B cell (primary cell): Measurements from ENCODE around the gene AIFM2. TPM values are rescaled to one million over a fixed set of nuclear protein-coding genes. Genes with fewer than 3 reads are reported as not detected.

ENCODE experiments used
- ATAC-seq: fragments of 200-7000 bp; cut with Tn5 transposase; one replicate; pipeline ENCODE4 v1.10.0; 2021; ENCODE audit warnings: low read depth, mild to moderate bottlenecking, moderate number of reproducible peaks, moderate library complexity
- CTCF ChIA-PET: fragments of 350-600 bp; sonication (Branson Sonifier 250); formaldehyde crosslinking; loops from one replicate; lab custom pipeline; 2021; ENCODE audit warnings: antibody characterized with exemption, inconsistent platforms; lab: Charles Lee
- POLR2A ChIA-PET: fragments of 350-600 bp; sonication (Branson Sonifier 250); formaldehyde crosslinking; loops from one replicate; lab custom pipeline; 2021; ENCODE audit warnings: antibody characterized with exemption; lab: Charles Lee
- DNase-seq: peaks from one replicate; pipeline ENCODE4 v3.0.0; 2013
- H2AFZ ChIP-seq: 2 replicates; pipeline ENCODE4 v1.6.1; 2012; ENCODE audit warnings: mild to moderate bottlenecking, low read depth, low read length; ENCODE audit not compliant: insufficient read depth, poor library complexity, severe bottlenecking
- H3K27ac ChIP-seq, 2 donors: 1 replicate in 1 of 2; 2 replicates in 1 of 2; pipeline ENCODE4 v1.5.1; 2012 to 2013; ENCODE audit warnings: low read length in 2 of 2, mild to moderate bottlenecking in 2 of 2, moderate library complexity in 1 of 2
- H3K27me3 ChIP-seq, 4 experiments: fragments of 200-600 bp in 1 of 4; sonication (generic) in 1 of 4; replicated peaks in 1 of 4; 1 replicate in 2 of 4; 2 replicates in 2 of 4; pipeline versions ENCODE4 v1.6.1 to v1.7.0; 2013 to 2016; ENCODE audit warnings: low read length in 3 of 4, mild to moderate bottlenecking in 2 of 4, mixed read lengths in 1 of 4, moderate library complexity in 1 of 4; ENCODE audit not compliant: insufficient read depth in 4 of 4, control insufficient read depth in 3 of 4; ENCODE audit errors: control extremely low read depth in 1 of 4
- H3K36me3 ChIP-seq, 2 experiments: replicated peaks in 1 of 2; 1 replicate in 1 of 2; 2 replicates in 1 of 2; pipeline versions ENCODE4 v1.6.1 to v1.7.1; 2013; ENCODE audit warnings: low read length in 1 of 2; ENCODE audit not compliant: insufficient read depth in 2 of 2, control insufficient read depth in 1 of 2; ENCODE audit errors: control extremely low read depth in 1 of 2, extremely low read depth in 1 of 2
- H3K4me1 ChIP-seq, 2 donors: fragments of 200-600 bp in 1 of 2; sonication (generic) in 1 of 2; 1 replicate in 1 of 2; 2 replicates in 1 of 2; pipeline versions ENCODE4 v1.5.1 to v1.6.1; 2013 to 2017; ENCODE audit warnings: low read length in 2 of 2; ENCODE audit not compliant: control insufficient read depth in 2 of 2, insufficient read depth in 2 of 2
- H3K4me2 ChIP-seq: replicated peaks from 2 replicates; pipeline ENCODE3; 2012; ENCODE audit warnings: mild to moderate bottlenecking, low read depth, low read length; ENCODE audit not compliant: poor library complexity, severe bottlenecking
- H3K4me3 ChIP-seq, 5 experiments: fragments of 200-600 bp in 1 of 5; sonication (generic) in 1 of 5; 1 replicate in 3 of 5; 2 replicates in 2 of 5; pipeline versions ENCODE4 v1.5.1 to v1.7.0; 2011 to 2016; ENCODE audit warnings: low read length in 4 of 5, mild to moderate bottlenecking in 4 of 5, low read depth in 2 of 5, control low read depth in 1 of 5, moderate library complexity in 1 of 5; ENCODE audit not compliant: insufficient read depth in 1 of 5; ENCODE audit errors: control extremely low read depth in 1 of 5, extremely low read depth in 1 of 5
- H3K79me2 ChIP-seq: fragments of 200-600 bp; sonication (generic); one replicate; pipeline ENCODE4 v1.6.0; 2016; ENCODE audit warnings: low read length; ENCODE audit not compliant: control insufficient read depth, insufficient read depth
- H3K9ac ChIP-seq: fragments of 200-600 bp; sonication (generic); 2 replicates; pipeline ENCODE4 v1.6.1; 2017; ENCODE audit warnings: mild to moderate bottlenecking, low read length, moderate library complexity
- H3K9me3 ChIP-seq, 3 donors: one replicate each; pipeline versions ENCODE4 v1.6.1 to v1.7.1; 2013; ENCODE audit warnings: low read length in 2 of 3; ENCODE audit not compliant: control insufficient read depth in 2 of 3, insufficient read depth in 1 of 3; ENCODE audit errors: control extremely low read depth in 1 of 3
- H4K20me1 ChIP-seq: 2 replicates; pipeline ENCODE4 v1.6.0; 2012; ENCODE audit warnings: mild to moderate bottlenecking, low read length; ENCODE audit not compliant: insufficient read depth, control insufficient read depth, poor library complexity, severe bottlenecking
- H3K27ac Mint-ChIP-seq: one replicate; pipeline ENCODE4 v1.8.0; 2021; ENCODE audit warnings: mixed read lengths
- H3K27me3 Mint-ChIP-seq: one replicate; pipeline ENCODE4 v1.8.0; 2021; ENCODE audit warnings: mixed read lengths
- H3K4me1 Mint-ChIP-seq: one replicate; pipeline ENCODE4 v1.8.0; 2021; ENCODE audit warnings: mixed read lengths
- H3K4me3 Mint-ChIP-seq: one replicate; pipeline ENCODE4 v1.8.0; 2021; ENCODE audit warnings: mixed read lengths
- H3K9me3 Mint-ChIP-seq: one replicate; pipeline ENCODE4 v1.8.0; 2022; ENCODE audit warnings: mixed read lengths; ENCODE audit not compliant: insufficient read depth
- EZH2 ChIP-seq: IDR thresholded peaks from 2 replicates; pipeline ENCODE4 v1.6.1; 2012; ENCODE audit warnings: borderline replicate concordance, low read depth, mild to moderate bottlenecking, moderate library complexity, low read length; ENCODE audit not compliant: insufficient read depth, poor library complexity, severe bottlenecking
- WGBS: methylation state at CpG from one replicate; pipeline ENCODE4 v1.1.5; 2013; ENCODE audit warnings: missing lambda C conversion rate; ENCODE audit not compliant: insufficient coverage; 5-methylcytosine and 5-hydroxymethylcytosine counted together
- intact Hi-C: fragments of 100-400 bp; cut with micrococcal nuclease; formaldehyde crosslinking; loops from one replicate; pipeline ENCODE4 v1.10.0; 2022
- polyA plus RNA-seq: library from polyadenylated mRNA; depleted of rRNA; stranded (reverse); fragments of >200 nt; gene quantifications from 2 replicates; pipeline ENCODE4 v1.2.3, GENCODE V29; 2012
- total RNA-seq, 2 donors: library from RNA; stranded (reverse); fragments of 120-200 nt in 1 of 2; gene quantifications; 1 replicate in 1 of 2; 2 replicates in 1 of 2; pipeline versions ENCODE4 v1.2.3 to v1.2.4, GENCODE V29; 2013 to 2022
- TF ChIP-seq, protein P1 (sequence below): fragments of 200-600 bp; IDR thresholded peaks from one replicate; pipeline ENCODE4 v1.8.0; 2022; ENCODE audit warnings: antibody characterized with exemption, mild to moderate bottlenecking

Gene AIFM2
- total and polyA plus RNA-seq, 2 donors (not counting 1 experiment from before 2014, with no cell fraction given): 5.6 to 8.1 TPM

DNA sequence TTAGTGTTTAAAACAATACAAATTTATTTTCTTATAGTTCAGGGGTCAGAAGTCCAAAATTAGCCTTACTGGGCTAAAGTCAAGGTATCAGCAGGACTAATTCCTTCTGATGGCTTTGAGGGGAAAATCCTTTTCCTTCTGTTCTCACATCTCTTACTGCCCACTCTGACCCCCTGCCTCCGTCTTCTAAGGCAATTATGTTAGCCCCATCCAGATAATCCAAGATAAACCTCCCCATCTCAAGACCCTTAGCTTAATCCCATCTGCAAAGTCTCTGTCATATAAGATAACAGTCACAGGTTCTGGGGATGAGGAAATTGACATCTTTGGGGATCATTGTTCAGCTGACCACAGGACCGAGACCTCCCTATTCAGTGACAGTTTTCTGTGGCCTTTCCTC is 57.7 kb downstream of the AIFM2 start:
- H3K27me3 Mint-ChIP-seq: peaks cover 9% of the 10 kb centered on the region
- no peaks in the 10 kb centered on the region for H3K4me1 ChIP-seq
- CTCF ChIA-PET: no interaction called here

GRCh38 chr10:70074165-70074564 is 58.5 kb downstream of the AIFM2 start:
- no peak for ATAC-seq
- Histone ChIP-seq H3K4me2 (no peak overlapping the region), H3K27me3 (no peaks in the 10 kb centered on the region), H3K79me2 (no peaks in the 10 kb centered on the region), H3K9me3 (no peaks in the 10 kb centered on the region), H4K20me1 (no peaks in the 10 kb centered on the region), H2AFZ (no peak overlapping the region), H3K4me1 (no peaks in the 10 kb centered on the region), H3K9ac (no peak overlapping the region), H3K36me3 (no peaks in the 10 kb centered on the region), H3K4me3 (no peak overlapping the region), H3K27ac (no peak overlapping the region)
- TF ChIP-seq EZH2: no peak
- TF ChIP-seq, protein P1, sequence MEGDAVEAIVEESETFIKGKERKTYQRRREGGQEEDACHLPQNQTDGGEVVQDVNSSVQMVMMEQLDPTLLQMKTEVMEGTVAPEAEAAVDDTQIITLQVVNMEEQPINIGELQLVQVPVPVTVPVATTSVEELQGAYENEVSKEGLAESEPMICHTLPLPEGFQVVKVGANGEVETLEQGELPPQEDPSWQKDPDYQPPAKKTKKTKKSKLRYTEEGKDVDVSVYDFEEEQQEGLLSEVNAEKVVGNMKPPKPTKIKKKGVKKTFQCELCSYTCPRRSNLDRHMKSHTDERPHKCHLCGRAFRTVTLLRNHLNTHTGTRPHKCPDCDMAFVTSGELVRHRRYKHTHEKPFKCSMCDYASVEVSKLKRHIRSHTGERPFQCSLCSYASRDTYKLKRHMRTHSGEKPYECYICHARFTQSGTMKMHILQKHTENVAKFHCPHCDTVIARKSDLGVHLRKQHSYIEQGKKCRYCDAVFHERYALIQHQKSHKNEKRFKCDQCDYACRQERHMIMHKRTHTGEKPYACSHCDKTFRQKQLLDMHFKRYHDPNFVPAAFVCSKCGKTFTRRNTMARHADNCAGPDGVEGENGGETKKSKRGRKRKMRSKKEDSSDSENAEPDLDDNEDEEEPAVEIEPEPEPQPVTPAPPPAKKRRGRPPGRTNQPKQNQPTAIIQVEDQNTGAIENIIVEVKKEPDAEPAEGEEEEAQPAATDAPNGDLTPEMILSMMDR: no peak
- H3K27ac Mint-ChIP-seq: no peak overlapping the region
- H3K4me3 Mint-ChIP-seq: no peak overlapping the region
- H3K9me3 Mint-ChIP-seq: no peaks in the 10 kb centered on the region
- intact Hi-C loops: no loop called here
- no peak for DNase-seq
- no peaks in the 10 kb centered on the region for H3K4me1 Mint-ChIP-seq
- peaks cover 9% of the 10 kb centered on the region for H3K27me3 Mint-ChIP-seq
- ChIA-PET POLR2A (no interaction called here), CTCF (no interaction called here)
- WGBS: no CpG with 5 or more reads among the region's 2 CpGs

More for the DNA sequence above, 57.7 kb downstream of the AIFM2 start:
- no peak for TF ChIP-seq EZH2
- TF ChIP-seq, protein P1: no peak
- Mint-ChIP-seq H3K4me1 (no peaks in the 10 kb centered on the region), H3K4me3 (no peak overlapping the region), H3K27ac (no peak overlapping the region), H3K9me3 (no peaks in the 10 kb centered on the region)
- no peak overlapping the region for H3K9ac ChIP-seq
- intact Hi-C loops: no loop called here
- 100% methylated on average over 1 of the region's 2 CpGs for WGBS
- no peaks in the 10 kb centered on the region for H3K27me3 ChIP-seq
- H3K9me3 ChIP-seq: no peaks in the 10 kb centered on the region
- DNase-seq (no peak), ATAC-seq (no peak)
- POLR2A ChIA-PET: no interaction called here
- H2AFZ ChIP-seq: no peak overlapping the region
- H3K4me3 ChIP-seq: no peak overlapping the region
- H3K27ac ChIP-seq: no peak overlapping the region
- no peaks in the 10 kb centered on the region for H4K20me1 ChIP-seq
- no peaks in the 10 kb centered on the region for H3K36me3 ChIP-seq
- H3K4me2 ChIP-seq: no peak overlapping the region
- H3K79me2 ChIP-seq: no peaks in the 10 kb centered on the region
